Measurements from ENCODE around the gene CHRNA3.
"Not testable (repeated sequence)": the region's sequence is repeated elsewhere in the genome, so short reads cannot be mapped to it uniquely, and the experiment has no call there.

CHRNA3 gene

DNA sequence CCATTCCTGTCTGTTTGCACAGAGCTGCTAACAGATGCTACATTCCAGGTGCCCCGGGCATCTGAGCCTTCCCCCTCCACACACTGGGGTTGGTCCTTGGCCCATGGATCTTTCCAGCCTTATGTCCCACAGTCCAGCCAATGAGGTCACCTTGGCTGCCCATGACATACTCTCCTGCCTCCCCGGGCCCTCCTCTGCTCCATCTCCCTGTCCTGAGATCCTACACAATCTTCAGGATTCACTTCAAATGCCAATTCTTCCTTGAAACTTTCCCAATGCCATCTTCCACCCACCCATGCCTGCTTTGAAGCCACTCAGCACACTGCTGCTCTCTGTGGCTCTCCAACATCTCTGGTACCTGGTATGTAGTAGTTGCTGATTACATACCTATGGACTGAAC is 4.3 kb downstream of the CHRNA3 start:
- no peak for DNase-seq

DNA sequence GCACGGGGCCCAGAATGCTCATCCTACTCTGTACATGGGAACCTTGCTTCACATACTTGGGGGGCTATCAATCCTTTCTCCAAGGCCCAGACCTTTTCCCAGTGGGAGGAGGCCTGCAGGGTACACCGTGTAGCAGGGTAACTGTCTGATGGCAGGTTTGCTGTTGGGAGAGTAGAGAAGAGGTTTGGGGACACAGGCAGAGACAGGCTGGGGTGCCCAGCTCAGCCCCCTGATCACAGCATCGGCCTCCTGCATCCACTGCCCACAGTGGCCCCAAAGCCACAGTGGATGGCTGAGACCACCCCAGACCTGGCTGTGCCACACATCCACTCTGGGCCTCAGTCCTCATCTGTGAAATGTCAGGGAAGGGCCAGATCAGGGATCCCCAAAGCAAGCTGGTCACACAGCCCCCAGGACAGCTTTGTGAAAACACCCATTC is 5.6 kb downstream of the CHRNA3 start:
- DNase-seq, result no peak

GRCh38 chr15:78614021-78614420 is 6.8 kb downstream of the CHRNA3 start:
- no peak for DNase-seq

GRCh38 chr15:78609551-78609950 is 11.2 kb downstream of the CHRNA3 start:
- not testable (repeated sequence) for DNase-seq

DNA sequence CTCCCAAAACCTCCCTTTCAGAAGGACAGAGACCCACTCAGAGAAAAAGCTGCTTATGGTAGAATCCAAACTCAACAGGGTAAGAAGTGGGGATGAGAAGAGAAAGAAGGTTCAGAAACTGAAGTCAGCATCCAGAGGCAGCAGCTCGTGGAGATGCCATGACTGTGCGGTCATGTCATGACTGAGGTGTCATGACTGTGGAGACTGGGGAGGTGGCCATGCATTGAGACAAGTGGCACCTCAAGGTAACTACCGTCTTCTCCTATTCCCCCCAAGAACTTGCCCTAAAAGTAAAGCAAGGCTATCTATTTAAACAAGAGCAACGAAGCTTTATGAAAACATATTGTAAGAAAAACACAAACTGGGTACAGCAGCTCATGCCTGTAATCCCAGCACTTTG is 15.1 kb downstream of the CHRNA3 start:
- no peak for DNase-seq

- no peak for DNase-seq
Measured at GRCh38 chr15:78605201-78605600, 15.6 kb downstream of the CHRNA3 start.

DNA sequence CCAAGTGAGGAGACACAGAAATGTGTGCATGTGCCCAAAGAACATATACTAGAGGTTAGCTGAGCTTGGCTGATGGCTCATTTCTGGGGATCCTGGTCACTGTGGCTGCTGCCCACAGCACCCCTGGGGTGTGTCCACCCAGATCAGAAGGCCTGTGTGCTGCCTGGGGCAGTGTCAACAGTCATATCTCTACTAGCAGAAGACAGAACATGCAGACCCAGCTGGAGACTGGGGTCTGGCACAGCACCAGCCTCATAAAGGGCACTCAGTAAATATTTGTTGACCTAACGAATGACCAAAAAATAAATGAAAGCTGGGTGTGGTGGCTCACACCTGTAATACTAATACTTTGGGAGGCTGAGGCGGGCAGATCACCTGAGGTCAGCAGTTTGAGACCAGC is 16.4 kb downstream of the CHRNA3 start:
- no peak for DNase-seq

- no peak for DNase-seq
Measured at GRCh38 chr15:78603467-78603866, 17.3 kb downstream of the CHRNA3 start.

DNA sequence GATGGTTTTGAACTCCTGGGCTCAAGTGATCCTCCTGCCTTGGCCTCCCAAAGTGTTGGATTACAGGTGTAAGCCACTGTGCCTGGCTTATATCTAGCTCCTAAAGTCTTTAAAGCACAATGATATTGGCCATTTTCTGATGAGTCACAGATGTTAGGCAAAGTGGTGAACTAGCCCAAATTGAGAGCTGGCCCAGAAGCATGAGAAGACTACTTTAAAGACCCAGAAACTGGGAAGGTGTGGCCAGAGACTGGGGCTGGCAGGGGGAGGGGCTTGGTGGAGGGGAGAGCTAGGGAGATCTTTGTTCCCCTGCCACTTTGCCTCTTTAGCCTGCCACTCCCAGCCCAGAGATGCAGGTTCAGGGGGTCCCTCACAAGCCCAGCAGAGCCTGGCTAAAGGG is 21.6 kb downstream of the CHRNA3 start:
- no peak for DNase-seq

DNA sequence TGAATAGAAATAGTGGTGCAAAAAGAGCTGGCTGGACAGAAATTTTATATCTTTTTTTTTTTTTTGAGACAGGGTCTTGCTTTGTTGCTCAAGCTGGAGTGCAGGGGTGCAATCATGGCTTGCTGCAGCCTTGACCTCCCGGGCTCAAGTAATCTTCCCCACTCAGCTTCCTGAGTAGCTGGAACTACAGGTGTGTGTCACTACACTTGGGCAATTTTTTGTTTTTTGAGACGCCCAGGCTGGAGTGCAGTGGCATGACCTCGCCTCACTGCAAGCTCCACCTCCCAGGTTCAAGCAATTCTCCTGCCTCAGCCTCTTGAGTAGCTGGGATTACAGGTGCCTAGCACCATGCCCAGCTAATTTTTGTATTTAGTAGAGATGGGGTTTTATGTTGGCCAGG is 22.4 kb downstream of the CHRNA3 start:
- no peak for DNase-seq

DNA sequence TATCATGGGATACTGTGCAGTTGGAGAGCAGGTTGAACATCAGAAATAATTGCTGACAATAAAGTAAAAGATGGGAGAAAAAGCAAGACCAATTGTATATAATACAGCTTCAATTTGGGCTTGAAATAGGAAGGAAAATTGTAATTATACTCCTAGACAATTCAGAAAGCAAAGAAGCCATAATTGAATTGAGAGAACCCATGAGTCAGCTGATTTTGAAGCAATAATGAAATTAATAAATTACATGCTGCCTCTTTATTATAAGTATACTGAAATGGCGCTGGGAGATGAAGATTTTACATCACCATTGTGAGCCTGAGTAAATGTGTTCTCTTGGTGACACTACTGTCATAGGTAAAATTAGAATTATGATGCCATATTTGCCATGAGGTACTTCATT is 23.2 kb downstream of the CHRNA3 start:
- DNase-seq, result no peak

DNA sequence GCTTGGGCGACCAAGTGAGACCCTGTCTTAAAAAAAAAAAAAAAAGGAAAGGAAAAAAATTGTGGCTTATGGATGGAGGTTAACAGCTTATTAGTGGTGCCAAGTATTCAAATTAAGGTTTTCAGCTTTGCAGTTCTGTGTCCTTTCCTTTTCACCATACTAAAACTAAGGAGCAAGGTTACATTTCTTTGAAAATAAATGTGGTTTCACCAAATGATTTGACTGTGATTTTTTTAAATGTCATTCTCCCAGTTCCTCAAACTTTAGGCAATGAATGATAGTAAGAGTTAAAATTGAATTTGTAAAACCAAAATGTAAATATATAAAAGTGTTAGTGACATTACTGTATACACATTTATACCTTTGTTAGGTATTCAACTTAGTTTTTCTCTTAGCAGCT is 45.9 kb downstream of the CHRNA3 start:
- no peak for DNase-seq

DNA sequence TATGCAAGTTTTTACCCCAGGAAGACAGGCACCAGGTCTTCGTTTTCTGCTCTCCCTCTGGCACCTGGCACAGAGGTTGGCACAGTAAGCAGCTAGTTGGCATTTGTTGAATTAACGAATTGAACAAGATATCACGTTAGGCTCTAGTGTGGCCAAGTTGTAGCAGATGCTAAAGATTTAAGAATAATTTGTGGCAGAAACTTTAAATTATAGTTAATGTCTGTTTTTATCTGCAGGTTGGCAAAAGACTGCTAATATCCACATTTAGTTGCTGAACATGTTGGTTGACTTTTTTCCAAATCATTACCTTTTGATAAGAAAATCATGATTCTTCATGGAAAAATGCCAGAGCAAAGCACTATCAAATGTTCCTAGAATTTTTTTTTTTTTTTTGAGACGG is 47.4 kb downstream of the CHRNA3 start:
- no peak for DNase-seq

GRCh38 chr15:78571382-78571781 is 49.4 kb downstream of the CHRNA3 start:
- DNase-seq, result no peak

DNA sequence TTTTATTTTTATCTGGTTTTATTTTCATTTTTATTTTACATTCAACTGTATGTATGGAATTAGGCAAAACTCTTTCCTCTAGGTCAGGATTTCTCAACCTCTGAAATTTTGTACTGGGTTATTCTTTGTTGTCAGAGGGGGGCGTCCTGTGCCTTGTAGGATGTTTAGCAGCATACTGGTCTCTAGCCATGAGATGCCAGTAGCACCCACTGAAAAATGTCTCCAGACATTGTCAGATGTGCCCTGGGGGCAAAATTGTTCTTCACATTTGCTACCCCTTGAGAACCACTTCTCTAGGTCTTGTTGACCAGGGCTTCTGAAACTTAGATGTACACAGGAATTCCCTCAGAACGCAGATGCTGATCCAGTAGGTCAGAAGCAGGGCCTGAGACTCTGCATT is 50.1 kb downstream of the CHRNA3 start:
- DNase-seq, result no peak

GRCh38 chr15:78567531-78567930 is 53.3 kb downstream of the CHRNA3 start:
- DNase-seq, result no peak

- DNase-seq, result peak in 1 of 2 donors; percentile 5
Measured at GRCh38 chr15:78565951-78566774, 54.6 kb downstream of the CHRNA3 start.

GRCh38 chr15:78565097-78565950 is 55.5 kb downstream of the CHRNA3 start, which contains the start of gene CHRNA5:
CHRNA5 (plus strand) TSS chr15:78565520; CDS start chr15:78565720, 200 bp downstream.
- DNase-seq, result peak; percentile 70 to 76

GRCh38 chr15:78564743-78565096 is 56.1 kb downstream of the CHRNA3 start:
- DNase-seq, result no peak

- no peak for DNase-seq
Measured at GRCh38 chr15:78563092-78563491, 57.7 kb downstream of the CHRNA3 start.

GRCh38 chr15:78561490-78561889 is 59.3 kb downstream of the CHRNA3 start:
- DNase-seq, result no peak

GRCh38 chr15:78560201-78560600 is 60.6 kb downstream of the CHRNA3 start:
- not testable (repeated sequence) for DNase-seq

GRCh38 chr15:78552597-78552996 is 68.2 kb downstream of the CHRNA3 start:
- no peak for DNase-seq

DNA sequence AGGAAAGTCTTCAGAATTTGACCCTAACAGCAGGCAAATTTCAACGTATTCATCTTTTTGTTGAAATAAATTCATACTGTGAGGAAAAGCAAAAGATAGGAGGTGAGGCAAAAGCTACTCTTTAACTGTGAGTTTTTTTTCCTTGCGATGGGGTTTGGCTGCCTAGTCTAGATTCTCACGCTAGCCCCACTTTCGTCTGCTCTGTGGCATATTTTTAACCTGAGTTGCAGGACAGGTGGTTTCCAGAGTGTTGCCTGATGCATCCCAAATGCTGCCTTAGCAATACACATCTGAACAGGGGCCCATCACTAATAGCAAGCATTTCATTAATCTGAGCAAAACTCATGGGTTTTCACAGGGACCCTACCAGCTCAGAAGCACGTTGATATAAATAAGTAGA is 68.9 kb downstream of the CHRNA3 start:
- no peak for DNase-seq

All from inflammatory macrophage treated with lipopolysaccharide for 1 hour (primary cell).